ENCODE results near the gene SULT1C3.

The SULT1C3 gene

DNA sequence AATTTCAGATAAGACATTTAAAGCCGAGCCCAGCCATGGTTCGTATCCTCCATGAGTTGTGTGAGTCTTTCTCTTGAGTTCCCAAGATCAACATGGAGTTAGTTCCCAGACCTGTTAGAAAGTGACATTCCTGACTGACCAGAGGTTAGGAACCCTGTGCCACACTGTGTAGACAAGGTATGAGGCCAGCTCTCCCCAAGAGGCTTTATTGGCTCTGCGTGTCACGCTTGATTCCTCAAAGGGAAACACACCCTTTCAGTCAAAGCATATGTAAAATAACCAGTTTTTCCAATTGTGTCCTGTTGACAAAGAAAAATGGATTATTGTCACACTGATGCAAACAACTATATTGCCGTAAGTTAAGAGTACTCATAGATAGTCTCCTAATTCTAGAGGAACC lies 1.2 kb downstream of the SULT1C3 start:
- no peak for TF ChIP-seq CTCF (conservative IDR thresholded peaks at IDR 0.05)
- H3K27ac ChIP-seq, result no peak overlapping the region

DNA sequence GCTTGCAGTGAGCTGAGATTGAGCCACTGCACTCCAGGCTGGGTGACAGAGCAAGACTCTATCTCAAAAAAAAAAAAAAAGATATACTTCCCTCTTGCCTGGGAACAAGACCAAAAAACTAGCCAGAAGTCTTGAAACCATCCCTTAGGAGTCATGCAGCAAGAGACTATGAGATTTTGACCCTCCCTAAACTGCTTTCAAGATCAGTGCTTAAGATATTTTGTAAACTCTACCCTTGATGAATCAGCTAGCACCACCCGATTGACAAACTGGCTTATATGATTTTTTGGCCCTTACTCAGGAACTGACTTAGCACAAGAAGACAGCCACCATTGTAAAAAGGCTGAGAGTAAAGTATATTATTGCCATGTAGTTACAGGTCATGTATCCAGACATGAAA lies 3.8 kb downstream of the SULT1C3 start:
- no peak for TF ChIP-seq CTCF (conservative IDR thresholded peaks at IDR 0.05)
- H3K27ac ChIP-seq, result no peak overlapping the region

DNA sequence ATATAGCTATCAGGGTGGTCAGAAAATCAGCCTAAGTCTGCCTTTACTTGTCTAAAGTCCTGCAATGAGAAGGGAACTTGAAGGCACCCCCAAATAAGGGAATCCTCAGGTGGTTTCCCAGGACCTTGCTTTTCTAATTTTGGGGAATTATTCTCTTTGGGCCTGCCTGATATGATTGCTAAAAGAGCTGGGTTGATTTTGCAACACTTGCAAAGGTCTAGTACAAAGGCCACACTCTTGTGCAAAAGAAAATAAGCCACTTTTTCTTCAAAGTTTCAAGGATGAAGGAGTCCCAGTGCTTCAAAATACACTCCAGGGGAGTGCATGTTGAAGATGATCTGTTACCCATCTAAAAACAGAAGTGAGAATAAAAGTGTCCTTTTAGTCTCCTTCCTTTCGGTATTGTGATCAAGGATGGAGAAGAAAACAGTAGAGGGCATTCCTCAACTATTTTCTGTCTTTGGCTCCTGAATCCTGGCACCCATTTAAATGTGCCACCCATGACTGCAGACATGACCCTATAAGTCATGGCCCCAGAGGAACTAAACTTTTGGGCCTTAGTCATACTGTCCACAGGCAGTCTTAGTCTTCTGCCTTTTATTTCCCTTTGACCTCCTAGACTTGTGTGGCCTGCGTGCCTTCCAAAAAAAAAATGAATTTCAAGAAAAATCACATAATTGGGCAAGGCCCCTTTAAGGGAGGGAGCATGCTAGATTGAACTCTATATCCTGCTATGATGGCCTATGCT lies 5.1 kb downstream of the SULT1C3 start:
- no peak for TF ChIP-seq CTCF (conservative IDR thresholded peaks at IDR 0.05)
- no peak overlapping the region for H3K27ac ChIP-seq

DNA sequence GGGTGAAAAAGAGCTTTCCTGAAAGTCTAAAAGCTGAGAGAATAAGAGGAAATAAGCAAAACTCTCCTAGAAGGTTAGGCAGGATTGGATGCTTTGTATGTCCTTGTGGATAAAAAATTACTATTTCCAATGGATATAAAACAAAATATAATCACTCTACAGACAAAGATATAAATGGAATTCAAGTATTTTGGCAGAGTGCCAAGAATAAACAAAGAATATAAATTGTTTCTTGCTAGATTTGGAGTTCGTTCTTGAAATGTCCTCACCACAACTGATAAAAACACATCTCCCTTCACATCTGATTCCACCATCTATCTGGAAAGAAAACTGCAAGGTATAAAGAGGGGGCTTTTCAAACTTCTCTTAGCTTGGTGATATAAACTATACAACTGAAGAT lies 13.3 kb downstream of the SULT1C3 start:
- TF ChIP-seq CTCF (conservative IDR thresholded peaks at IDR 0.05), result no peak
- no peak overlapping the region for H3K27ac ChIP-seq

GRCh38 chr2:108257757-108258331 lies 18.1 kb downstream of the SULT1C3 start:
- no peak for TF ChIP-seq CTCF (conservative IDR thresholded peaks at IDR 0.05)
- H3K27ac ChIP-seq, result no peak overlapping the region

- no peak for TF ChIP-seq CTCF (conservative IDR thresholded peaks at IDR 0.05)
Observed at GRCh38 chr2:108260773-108261172, 21.0 kb downstream of the SULT1C3 start.

DNA sequence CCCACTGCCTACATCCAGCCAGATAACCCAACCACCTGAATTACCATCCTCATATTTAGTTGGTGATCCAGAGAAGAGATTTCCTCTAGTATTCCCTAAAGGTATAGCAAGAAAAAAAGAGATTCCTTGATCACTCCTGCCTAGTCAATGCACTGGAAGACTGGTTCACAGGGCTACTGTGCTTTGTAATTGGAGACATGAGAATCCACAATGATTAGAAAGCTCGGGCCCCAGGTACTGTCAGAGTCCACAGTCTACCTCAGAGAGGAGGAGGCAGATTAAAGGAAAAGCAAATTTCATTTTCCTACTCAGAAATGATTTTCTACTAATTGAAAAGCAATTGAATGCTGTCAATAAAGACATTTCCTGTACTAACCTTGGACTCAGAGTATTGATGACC lies 22.3 kb downstream of the SULT1C3 start:
- no peak overlapping the region for H3K27ac ChIP-seq
- no peak for TF ChIP-seq CTCF (conservative IDR thresholded peaks at IDR 0.05)

More at GRCh38 chr2:108260773-108261172, 21.0 kb downstream of the SULT1C3 start:
- H3K27ac ChIP-seq, result no peak overlapping the region

All from VCaP (cell line).